ENCODE measurements around the gene GABRQ.
"Not testable (repeated sequence)": the region's sequence is repeated elsewhere in the genome, so short reads cannot be mapped to it uniquely, and the experiment has no call there.

GABRQ gene

DNA sequence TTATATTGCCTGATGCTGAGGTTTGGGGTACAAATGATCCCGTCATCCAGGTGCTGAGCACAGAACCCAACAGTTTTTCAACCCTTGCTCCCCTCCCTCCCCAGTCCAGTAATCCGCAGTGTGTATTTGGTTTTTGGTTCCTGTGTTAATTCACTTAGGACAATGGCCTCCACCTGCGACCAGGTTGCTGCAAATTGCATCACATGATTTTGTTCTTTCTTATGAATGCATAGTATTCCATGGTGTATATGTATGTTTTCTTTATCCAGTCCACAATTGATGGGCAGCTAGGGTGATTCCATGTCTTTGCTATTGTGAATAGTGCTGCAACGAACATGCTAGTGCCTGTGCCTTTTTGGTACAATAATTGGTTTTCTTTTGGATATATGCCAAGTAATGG, 25.4 kb downstream of the GABRQ start:
- DNase-seq, result no peak

DNA sequence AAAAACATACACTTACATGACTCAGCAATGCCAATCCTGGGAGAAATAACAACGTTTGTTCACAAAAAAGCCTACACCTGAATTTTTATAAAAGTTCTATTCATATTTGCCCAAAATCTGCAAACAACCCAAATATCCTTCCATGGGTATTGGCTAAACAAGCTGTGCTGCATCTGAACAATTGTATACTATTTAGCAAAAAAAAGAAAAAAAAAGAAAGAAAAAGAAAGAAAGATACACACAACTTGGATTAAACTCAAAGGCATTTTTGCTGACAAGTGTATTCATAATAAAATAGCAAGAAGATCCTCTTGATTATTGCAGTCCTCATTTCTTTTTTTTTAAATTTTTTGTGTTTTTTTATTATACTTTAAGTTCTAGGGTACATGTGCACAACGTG, 36.4 kb downstream of the GABRQ start:
- DNase-seq, result no peak

DNA sequence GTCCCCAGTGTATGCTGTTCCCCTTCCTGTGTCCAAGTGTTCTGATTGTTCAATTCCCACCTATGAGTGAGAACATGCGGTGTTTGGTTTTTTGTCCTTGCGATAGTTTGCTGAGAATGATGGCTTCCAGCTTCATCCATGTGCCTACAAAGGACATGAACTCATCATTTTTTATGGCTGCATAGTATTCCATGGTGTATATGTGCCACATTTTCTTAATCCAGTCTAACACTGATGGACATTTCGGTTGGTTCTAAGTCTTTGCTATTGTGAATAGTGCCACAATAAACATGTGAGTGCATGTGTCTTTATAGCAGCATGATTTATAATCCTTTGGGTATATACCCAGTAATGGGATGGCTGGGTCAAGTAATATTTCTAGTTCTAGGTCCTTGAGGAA, 37.0 kb downstream of the GABRQ start:
- not testable (repeated sequence) for DNase-seq

DNA sequence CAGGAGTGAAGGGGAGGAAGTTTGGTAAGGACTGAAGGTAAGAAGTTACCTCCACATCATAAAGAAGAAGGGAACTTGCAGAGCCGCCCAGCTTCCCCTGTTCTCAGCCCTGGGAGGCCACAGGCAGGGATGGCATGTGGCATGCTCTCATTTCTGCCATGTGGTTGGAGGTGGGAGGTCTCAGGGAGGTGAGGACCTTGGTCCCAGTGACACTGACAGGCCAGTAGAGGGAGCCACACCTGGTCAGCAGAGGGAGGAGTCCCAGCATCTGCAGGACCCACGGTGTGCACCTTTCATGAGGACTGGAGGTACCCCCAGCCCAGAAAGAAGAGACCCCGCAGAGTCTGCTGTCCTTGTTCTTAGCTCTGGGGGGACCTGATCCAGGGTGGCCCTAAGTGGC, 43.3 kb downstream of the GABRQ start:
- not testable (repeated sequence) for DNase-seq

DNA sequence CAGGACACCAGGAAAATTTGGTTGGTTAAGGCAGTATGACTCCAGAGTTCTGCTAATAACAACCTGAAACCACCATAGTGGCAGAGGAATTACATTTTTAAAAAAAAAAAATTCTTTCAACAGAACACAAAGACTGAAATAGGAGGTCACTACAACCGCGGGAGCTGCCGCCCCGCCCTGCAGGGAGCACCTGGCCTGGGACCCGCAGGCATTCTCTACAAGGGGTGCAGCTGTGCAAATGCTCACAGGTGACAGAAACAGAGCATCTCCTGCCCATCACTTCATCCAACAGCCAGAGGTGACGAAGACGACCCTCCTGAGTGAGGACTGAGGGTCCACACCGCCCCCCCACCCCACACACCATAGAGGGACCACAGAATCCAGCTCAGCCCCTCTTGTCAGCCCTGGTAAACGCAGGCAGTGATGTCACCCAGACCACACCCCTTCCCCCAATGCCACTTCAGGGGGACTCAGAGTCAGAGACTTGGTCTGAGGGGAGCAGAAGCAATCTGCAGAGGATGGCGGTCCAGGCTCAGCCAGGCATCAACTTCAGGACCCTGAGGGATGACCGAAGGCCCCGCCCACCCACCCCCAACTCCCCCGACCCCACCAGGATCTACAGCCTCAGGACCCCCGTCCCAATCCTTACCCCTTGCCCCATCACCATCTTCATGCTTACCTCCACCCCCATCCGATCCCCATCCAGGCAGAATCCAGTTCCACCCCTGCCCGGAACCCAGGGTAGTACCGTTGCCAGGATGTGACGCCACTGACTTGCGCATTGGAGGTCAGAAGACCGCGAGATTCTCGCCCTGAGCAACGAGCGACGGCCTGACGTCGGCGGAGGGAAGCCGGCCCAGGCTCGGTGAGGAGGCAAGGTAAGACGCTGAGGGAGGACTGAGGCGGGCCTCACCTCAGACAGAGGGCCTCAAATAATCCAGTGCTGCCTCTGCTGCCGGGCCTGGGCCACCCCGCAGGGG, 60.5 kb downstream of the GABRQ start, which contains the start of gene MAGEA3:
Gene MAGEA3 (plus strand): TSS at position 843 of the 980 bp plus-strand sequence. CDS start 2,039 bp downstream, outside the sequence.
- not testable (repeated sequence) for DNase-seq

DNA sequence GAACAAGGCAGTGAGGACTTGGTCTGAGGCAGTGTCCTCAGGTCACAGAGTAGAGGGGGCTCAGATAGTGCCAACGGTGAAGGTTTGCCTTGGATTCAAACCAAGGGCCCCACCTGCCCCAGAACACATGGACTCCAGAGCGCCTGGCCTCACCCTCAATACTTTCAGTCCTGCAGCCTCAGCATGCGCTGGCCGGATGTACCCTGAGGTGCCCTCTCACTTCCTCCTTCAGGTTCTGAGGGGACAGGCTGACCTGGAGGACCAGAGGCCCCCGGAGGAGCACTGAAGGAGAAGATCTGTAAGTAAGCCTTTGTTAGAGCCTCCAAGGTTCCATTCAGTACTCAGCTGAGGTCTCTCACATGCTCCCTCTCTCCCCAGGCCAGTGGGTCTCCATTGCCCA, 62.7 kb downstream of the GABRQ start:
- DNase-seq, result not testable (repeated sequence)

DNA sequence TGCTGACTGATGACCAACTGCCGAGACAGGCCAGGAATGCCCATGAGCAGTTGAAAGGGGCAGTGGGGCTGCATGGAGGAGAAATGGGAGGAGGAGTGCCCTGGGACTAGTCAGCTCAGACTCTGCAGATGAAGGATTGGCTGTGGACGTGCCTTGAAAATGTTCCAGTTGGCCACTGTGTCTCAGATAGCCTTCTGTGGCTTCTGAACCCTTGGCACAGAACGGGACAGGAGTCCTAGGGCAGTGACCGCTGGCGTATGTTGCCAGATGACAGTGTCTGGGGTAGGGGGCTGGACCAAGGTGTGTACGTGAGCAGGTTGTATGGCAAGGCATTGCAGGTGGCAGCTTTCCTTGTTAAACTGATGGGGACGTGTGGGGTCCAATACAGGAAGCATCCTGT, 68.8 kb downstream of the GABRQ start:
- DNase-seq, result not testable (repeated sequence)

Data from stimulated activated CD4-positive, alpha-beta T cell treated with anti-CD3 and anti-CD28 coated beads, Interleukin-4, amount 100 ng/mL, for 1 hour (primary cell).